BLaER1 treated with 17β-estradiol and CSF1 and Interleukin-3, amounts not matched to agents 10 nM and 100 nM (cell line): ENCODE data around the gene EIF3J.

ENCODE experiments used
- H3K27ac ChIP-seq, 11 experiments: shearing (Covaris generic); formaldehyde crosslinking; 2 replicates each; pipeline ENCODE4 v1.8.1; 2022
- H3K27me3 ChIP-seq, 11 experiments: shearing (Covaris generic); formaldehyde crosslinking; 2 replicates each; pipeline ENCODE4 v1.8.1; 2022
- H3K36me3 ChIP-seq, 11 experiments: shearing (Covaris generic); formaldehyde crosslinking; 2 replicates each; pipeline ENCODE4 v1.8.1; 2022
- H3K4me1 ChIP-seq, 10 experiments: shearing (Covaris generic); formaldehyde crosslinking; 2 replicates each; pipeline ENCODE4 v1.8.1; 2022
- H3K4me2 ChIP-seq, 11 experiments: shearing (Covaris generic); formaldehyde crosslinking; 2 replicates each; pipeline ENCODE4 v1.8.1; 2022
- H3K4me3 ChIP-seq, 10 experiments: shearing (Covaris generic); formaldehyde crosslinking; 2 replicates each; pipeline ENCODE4 v1.8.1; 2022
- H3K9ac ChIP-seq, 11 experiments: shearing (Covaris generic); formaldehyde crosslinking; 2 replicates each; pipeline ENCODE4 v1.8.1; 2022
- H3K9me3 ChIP-seq, 11 experiments: shearing (Covaris generic); formaldehyde crosslinking; replicated peaks in 1 of 11; 2 replicates each; pipeline ENCODE4 v1.8.1; 2022
- H4K20me1 ChIP-seq, 11 experiments: shearing (Covaris generic); formaldehyde crosslinking; 2 replicates each; pipeline ENCODE4 v1.8.1; 2022
- Cebpa-rat ChIP-seq, 11 experiments: shearing (Covaris generic); IDR thresholded peaks; 2 replicates each; pipeline ENCODE4 v1.8.1; 2022

EIF3J gene

GRCh38 chr15:44536962-44537734, at the start of gene EIF3J:
EIF3J (plus strand) TSS chr15:44537147; CDS start chr15:44537195, 48 bp downstream.
- Histone ChIP-seq H3K4me3 (peak within 1 kb of the TSS; percentile 79 to 96 (median 92)), H3K4me2 (peak within 1 kb of the TSS; percentile 87 to 99 (median 93)), H3K36me3 (peaks cover 29 to 45% (median 35%) of the 10 kb centered on the region in 11 experiments), H3K9me3 (no peaks in the 10 kb centered on the region), H3K27me3 (no peaks in the 10 kb centered on the region), H3K27ac (peak within 1 kb of the TSS; percentile 88 to 98 (median 96)), H3K4me1 (peaks cover 24 to 61% (median 43%) of the 10 kb centered on the region in 10 experiments), H3K9ac (peak within 1 kb of the TSS; percentile 90 to 100 (median 96)), H4K20me1 (peaks cover 19 to 51% (median 41%) of the 10 kb centered on the region in 11 experiments; a peak in 21 of 22 replicates)
- no peak for TF ChIP-seq Cebpa-rat (IDR thresholded peaks at IDR 0.05)

DNA sequence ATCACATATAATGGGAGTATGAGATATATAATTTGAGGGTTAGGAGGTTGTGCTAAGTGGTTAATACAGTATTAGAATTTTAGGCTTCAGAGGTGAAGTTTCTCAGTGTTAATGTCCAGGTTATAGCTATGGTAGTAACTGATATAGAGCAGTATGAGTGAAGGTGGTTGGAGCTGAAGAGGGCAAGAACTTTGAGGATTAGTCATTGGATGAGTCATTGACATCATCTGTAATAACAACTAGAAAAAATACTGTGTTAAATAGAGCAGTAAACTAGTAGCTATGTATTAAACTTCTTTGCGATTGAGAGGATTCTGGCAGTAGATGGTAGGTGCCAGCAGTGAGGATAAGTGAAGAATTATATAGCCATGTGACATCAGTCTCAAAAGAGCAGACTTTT, 47.5 kb upstream of the EIF3J start:
- Histone ChIP-seq H4K20me1 (peaks cover 0 to 45% (median 14%) of the 10 kb centered on the region in 11 experiments; a peak in 11 of 22 replicates), H3K36me3 (peaks cover 83 to 99% (median 95%) of the 10 kb centered on the region in 11 experiments), H3K4me1 (peaks cover 0 to 3% (median 0%) of the 10 kb centered on the region in 10 experiments; a peak in 1 of 20 replicates), H3K4me3 (no peak overlapping the region), H3K27ac (no peak overlapping the region), H3K27me3 (no peaks in the 10 kb centered on the region), H3K9ac (no peak overlapping the region), H3K9me3 (no peaks in the 10 kb centered on the region), H3K4me2 (no peak overlapping the region)
- no peak for TF ChIP-seq Cebpa-rat (IDR thresholded peaks at IDR 0.05)

- peaks cover 84 to 99% (median 95%) of the 10 kb centered on the region in 11 experiments for H3K36me3 ChIP-seq
Observed at GRCh38 chr15:44490622-44491021, 46.3 kb upstream of the EIF3J start.

DNA sequence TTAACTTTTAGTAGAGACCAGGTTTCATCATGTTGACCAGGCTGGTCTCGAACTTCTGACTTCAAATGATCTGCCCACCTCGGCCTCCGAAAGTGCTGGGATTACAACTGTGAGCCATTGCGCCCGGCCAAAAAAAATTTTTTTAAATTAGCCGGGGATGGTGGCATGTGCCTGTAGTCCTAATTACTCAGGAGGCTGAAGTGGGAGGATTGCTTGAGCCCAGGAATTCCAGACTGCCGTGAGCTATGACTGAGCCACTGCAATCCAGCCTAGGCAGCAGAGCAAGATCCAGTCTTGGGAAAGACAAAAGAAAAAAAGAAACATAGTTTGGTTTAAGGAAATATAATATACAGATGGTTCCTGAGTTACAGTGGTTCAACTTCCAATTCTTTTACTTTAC, 44.9 kb upstream of the EIF3J start:
- Histone ChIP-seq H3K9ac (no peak overlapping the region), H3K9me3 (no peaks in the 10 kb centered on the region), H4K20me1 (peaks cover 0 to 34% (median 10%) of the 10 kb centered on the region in 11 experiments; a peak in 10 of 22 replicates), H3K36me3 (peaks cover 88 to 99% (median 95%) of the 10 kb centered on the region in 11 experiments), H3K27me3 (no peaks in the 10 kb centered on the region), H3K4me1 (peaks cover 0 to 3% (median 0%) of the 10 kb centered on the region in 10 experiments; a peak in 1 of 20 replicates), H3K4me2 (no peak overlapping the region), H3K4me3 (no peak overlapping the region), H3K27ac (no peak overlapping the region)
- no peak for TF ChIP-seq Cebpa-rat (IDR thresholded peaks at IDR 0.05)

More at GRCh38 chr15:44490622-44491021, 46.3 kb upstream of the EIF3J start:
- peaks cover 0 to 35% (median 12%) of the 10 kb centered on the region in 11 experiments; a peak in 10 of 22 replicates for H4K20me1 ChIP-seq
- no peak overlapping the region for H3K9ac ChIP-seq
- peaks cover 0 to 3% (median 0%) of the 10 kb centered on the region in 10 experiments; a peak in 1 of 20 replicates for H3K4me1 ChIP-seq
- H3K27ac ChIP-seq = no peak overlapping the region
- no peaks in the 10 kb centered on the region for H3K9me3 ChIP-seq
- H3K27me3 ChIP-seq = no peaks in the 10 kb centered on the region
- no peak overlapping the region for H3K4me3 ChIP-seq
- no peak overlapping the region for H3K4me2 ChIP-seq
- TF ChIP-seq Cebpa-rat (IDR thresholded peaks at IDR 0.05) = no peak

GRCh38 chr15:44492672-44493071, 44.3 kb upstream of the EIF3J start:
- H3K9me3 ChIP-seq = no peaks in the 10 kb centered on the region
- H3K4me3 ChIP-seq = no peak overlapping the region
- H3K9ac ChIP-seq = no peak overlapping the region
- peaks cover 0 to 3% (median 0%) of the 10 kb centered on the region in 10 experiments; a peak in 1 of 20 replicates for H3K4me1 ChIP-seq
- H3K4me2 ChIP-seq = no peak overlapping the region
- H3K27ac ChIP-seq = no peak overlapping the region
- TF ChIP-seq Cebpa-rat (IDR thresholded peaks at IDR 0.05) = no peak
- peaks cover 0 to 34% (median 10%) of the 10 kb centered on the region in 11 experiments; a peak in 9 of 22 replicates for H4K20me1 ChIP-seq
- no peaks in the 10 kb centered on the region for H3K27me3 ChIP-seq
- peaks cover 88 to 99% (median 95%) of the 10 kb centered on the region in 11 experiments for H3K36me3 ChIP-seq

DNA sequence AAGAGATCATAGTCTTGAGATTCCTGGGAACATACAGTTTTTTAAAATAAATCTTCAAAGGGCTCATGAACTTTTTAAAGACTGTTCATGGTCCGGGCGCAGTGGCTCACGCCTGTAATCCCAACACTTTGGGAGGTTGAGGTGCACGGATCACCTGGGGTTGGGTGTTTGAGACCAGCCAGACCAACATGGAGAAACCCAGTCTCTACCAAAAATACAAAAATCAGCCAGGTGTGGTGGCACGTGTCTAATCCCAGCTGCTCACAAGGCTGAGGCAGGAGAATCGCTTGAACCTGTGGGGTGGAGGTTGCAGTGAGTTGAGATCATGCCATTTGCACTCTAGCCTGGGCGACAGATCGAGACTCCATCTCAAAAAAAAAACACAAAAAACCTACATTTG, 41.4 kb upstream of the EIF3J start:
- H3K36me3 ChIP-seq = peaks cover 89 to 100% (median 98%) of the 10 kb centered on the region in 11 experiments

DNA sequence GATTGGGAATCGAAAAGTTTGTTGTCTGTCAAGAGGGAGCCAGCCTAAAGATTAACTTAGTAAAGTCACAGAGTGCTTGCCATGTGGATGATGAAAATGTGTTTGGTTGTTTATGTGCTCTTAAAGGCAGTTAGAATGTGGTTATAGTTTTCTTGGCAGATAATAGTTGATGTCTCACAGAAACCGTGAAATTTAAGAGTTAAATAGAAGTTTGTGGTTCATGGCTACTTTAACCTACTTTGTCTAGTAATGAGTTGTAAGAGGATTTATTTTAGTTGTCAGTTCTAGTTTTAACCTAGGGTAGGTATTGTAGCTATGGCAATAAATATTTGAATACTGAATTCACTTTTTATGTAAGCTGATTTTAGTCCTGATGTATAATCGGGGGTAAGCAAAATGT, 36.4 kb upstream of the EIF3J start:
- Histone ChIP-seq H3K27me3 (no peaks in the 10 kb centered on the region), H3K4me1 (no peaks in the 10 kb centered on the region), H3K4me2 (no peak overlapping the region), H3K9me3 (no peaks in the 10 kb centered on the region), H3K4me3 (no peak overlapping the region), H3K9ac (peak overlapping the region in 1 of 11 experiments; percentile 29; a peak in 1 of 22 replicates), H3K36me3 (peaks cover 77 to 94% (median 85%) of the 10 kb centered on the region in 11 experiments), H4K20me1 (peaks cover 0 to 36% (median 13%) of the 10 kb centered on the region in 11 experiments; a peak in 12 of 22 replicates), H3K27ac (no peak overlapping the region)
- TF ChIP-seq Cebpa-rat (IDR thresholded peaks at IDR 0.05) = no peak

More for the DNA sequence above, 41.4 kb upstream of the EIF3J start:
- Histone ChIP-seq H3K4me2 (no peak overlapping the region), H3K4me3 (no peak overlapping the region), H3K9ac (no peak overlapping the region), H3K27ac (no peak overlapping the region), H4K20me1 (peaks cover 0 to 34% (median 13%) of the 10 kb centered on the region in 11 experiments; a peak in 9 of 22 replicates), H3K9me3 (no peaks in the 10 kb centered on the region), H3K27me3 (no peaks in the 10 kb centered on the region), H3K4me1 (no peaks in the 10 kb centered on the region)
- no peak for TF ChIP-seq Cebpa-rat (IDR thresholded peaks at IDR 0.05)

- peaks cover 76 to 94% (median 84%) of the 10 kb centered on the region in 11 experiments for H3K36me3 ChIP-seq
- no peaks in the 10 kb centered on the region for H3K9me3 ChIP-seq
- TF ChIP-seq Cebpa-rat (IDR thresholded peaks at IDR 0.05) = no peak
- no peak overlapping the region for H3K4me3 ChIP-seq
- no peaks in the 10 kb centered on the region for H3K4me1 ChIP-seq
- H4K20me1 ChIP-seq = peaks cover 0 to 36% (median 13%) of the 10 kb centered on the region in 11 experiments; a peak in 11 of 22 replicates
- no peak overlapping the region for H3K9ac ChIP-seq
- no peaks in the 10 kb centered on the region for H3K27me3 ChIP-seq
- no peak overlapping the region for H3K4me2 ChIP-seq
- no peak overlapping the region for H3K27ac ChIP-seq
Observed at GRCh38 chr15:44501768-44502366, 35.1 kb upstream of the EIF3J start.

DNA sequence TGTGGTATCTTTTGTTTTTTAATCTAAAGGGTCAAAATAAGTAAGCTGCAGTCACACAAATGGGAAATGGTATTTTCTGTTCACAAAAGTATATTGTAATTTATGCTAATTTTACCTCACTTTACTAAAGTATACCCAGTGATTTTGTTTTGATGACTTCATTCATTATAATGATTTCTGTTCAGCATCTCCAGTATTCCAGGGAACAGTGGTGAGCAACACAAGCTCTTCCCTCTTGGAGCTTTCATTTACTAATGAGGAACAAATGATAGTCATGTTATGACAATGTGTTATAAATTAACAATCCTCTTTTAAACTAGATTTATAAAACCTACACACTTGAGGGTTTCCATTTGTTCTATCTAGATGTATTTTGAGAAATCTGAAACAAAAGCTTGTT, 20.5 kb upstream of the EIF3J start:
- H3K27me3 ChIP-seq = no peaks in the 10 kb centered on the region
- peaks cover 60 to 97% (median 87%) of the 10 kb centered on the region in 11 experiments for H3K36me3 ChIP-seq
- H3K4me2 ChIP-seq = no peak overlapping the region
- no peak overlapping the region for H3K9ac ChIP-seq
- no peaks in the 10 kb centered on the region for H3K9me3 ChIP-seq
- H3K27ac ChIP-seq = no peak overlapping the region
- TF ChIP-seq Cebpa-rat (IDR thresholded peaks at IDR 0.05) = no peak
- peaks cover 0 to 7% (median 0%) of the 10 kb centered on the region in 10 experiments; a peak in 5 of 20 replicates for H3K4me1 ChIP-seq
- H3K4me3 ChIP-seq = no peak overlapping the region
- peaks cover 0 to 8% (median 0%) of the 10 kb centered on the region in 11 experiments; a peak in 5 of 22 replicates for H4K20me1 ChIP-seq
